Hypothalamus (tissue), 51 donors: ENCODE results near the gene ARL17B.
A peak's percentile ranks its signal among the peaks of the same experiment; 100 is the strongest.
"Not testable (repeated sequence)": the region's sequence is repeated elsewhere in the genome, so short reads cannot be mapped to it uniquely, and the experiment has no call there.

Source experiments
- DNase-seq, 51 donors: peaks; one replicate each; lab custom pipeline; 2025; lab: John Stamatoyannopoulos, UW

ARL17B gene

DNA sequence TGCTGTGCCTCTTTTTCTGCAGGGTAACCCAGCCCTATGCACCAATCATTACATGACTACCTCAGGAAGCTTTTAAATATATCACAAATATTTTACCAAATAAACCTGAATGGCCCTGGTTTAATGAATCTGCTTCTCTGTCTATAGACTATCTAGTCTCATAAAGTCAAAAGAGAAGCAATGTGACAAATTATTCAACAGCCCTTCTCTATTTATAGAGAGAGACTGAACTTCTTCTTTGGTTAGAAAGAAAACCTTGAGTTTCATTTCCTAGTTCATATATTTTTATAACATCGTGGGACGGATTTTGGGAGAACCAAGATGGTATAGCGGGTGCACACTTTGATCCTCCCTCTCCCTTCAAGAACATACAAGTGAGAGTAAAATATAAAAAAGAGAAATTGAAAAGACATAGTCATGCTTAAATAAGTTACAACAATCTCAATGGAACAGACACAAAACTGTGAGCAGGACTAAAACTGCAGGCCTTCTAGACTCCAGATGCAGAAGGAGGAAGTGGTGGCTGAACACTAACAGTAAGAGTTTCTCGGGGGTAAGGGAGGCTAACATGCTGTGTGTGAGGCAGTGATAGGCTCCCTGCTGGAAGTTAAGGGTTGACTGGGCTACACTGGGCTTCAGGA is 70.5 kb downstream of the ARL17B start:
- DNase-seq: peak in 2 of 51 donors; percentile 18 to 21

DNA sequence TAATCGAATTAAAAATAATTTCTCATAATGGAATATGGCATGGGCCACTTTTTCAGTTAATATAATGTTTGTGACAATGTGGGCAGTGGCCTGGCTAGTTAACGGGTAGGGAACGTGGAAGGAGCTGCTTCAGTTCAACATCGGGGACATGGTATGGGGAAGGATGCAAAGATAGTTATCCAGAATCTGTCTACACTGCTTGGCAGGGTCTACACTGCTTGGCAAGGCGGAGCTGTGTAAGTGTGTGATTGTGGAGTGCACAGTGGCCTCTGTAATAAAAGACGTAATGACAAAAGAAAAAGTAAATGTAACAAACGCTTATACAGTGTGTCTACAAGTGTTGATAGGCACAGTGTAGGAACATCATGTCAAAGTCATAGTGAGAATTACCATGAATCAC is 74.0 kb downstream of the ARL17B start:
- not testable (repeated sequence) for DNase-seq

DNA sequence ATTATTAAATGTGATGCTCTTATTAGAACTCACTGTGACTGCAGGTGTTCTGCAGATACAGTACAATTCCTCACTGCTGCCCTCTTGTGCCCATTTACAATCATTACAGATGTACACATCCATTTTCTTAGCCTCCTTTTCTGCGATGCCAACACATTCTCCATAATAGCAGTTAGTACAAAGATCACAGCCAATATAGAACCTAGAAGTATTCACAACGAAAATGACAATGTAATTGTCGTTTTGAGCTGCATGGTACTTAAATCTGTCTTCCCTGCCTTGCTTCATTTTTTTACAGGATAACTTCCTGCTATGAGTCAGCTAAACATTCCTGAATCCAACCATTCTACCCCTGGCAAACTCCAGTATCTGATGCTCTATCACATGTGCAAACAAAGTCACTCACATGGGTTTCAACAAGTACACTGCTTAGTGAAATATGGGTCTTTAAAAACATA is 74.8 kb downstream of the ARL17B start:
- peak in 27 of 51 donors; percentile 3 to 95 (median 31) for DNase-seq

DNA sequence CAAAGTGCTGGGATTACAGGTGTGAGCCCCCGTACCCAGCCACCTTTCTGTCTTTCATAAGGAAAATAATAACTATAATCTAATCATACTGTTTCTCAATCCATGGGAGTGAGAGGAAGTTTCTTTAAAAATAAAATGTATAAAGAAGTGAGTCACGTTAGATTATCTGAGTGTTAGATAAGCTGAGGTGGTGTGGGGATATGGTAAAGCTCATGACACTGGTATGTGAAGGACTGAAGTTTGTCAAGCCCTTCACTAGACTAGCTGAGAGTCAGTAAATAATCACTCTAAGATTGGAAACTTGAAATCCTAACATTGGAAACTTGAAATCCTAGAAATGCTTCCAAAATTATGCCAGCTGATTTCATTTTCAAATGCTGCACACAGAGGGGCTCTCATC is 76.1 kb downstream of the ARL17B start:
- DNase-seq: not testable (repeated sequence)

DNA sequence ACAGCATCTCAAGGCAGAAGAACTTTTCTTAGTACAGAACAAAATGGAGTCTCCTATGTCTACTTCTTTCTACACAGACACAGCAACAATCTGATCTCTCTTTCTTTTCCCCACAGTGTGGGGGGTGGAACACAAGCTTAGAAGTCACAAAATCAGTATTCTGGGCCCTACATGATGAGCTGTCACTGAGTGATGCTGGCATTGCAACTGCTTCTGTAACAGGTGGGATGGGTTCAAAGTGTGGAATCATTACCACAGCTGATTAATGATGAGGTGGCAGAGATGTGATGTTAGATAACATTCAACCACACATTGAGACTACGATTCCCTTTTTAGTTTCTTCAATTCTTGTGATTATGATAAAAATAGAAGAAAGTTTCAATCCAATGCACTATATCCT is 77.1 kb downstream of the ARL17B start:
- not testable (repeated sequence) for DNase-seq

DNA sequence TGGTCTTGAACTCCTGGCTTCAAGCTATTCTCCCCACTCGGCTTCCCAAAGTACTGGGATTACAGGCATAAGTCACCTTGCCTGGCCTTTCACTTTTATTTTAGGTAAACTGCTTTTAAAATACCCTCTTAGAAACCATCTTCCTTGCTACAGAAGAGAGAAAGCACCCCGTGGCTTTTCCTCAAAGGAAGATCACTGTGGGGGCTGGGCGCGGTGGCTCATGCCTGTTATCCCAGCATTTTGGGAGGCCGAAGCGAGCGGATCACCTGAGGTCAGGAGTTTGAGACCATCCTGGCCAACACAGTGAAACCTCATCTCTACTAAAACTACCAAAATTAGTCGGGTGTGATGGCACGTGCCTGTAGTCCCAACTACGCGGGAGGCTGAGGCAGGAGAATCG is 78.9 kb downstream of the ARL17B start:
- not testable (repeated sequence) for DNase-seq

DNA sequence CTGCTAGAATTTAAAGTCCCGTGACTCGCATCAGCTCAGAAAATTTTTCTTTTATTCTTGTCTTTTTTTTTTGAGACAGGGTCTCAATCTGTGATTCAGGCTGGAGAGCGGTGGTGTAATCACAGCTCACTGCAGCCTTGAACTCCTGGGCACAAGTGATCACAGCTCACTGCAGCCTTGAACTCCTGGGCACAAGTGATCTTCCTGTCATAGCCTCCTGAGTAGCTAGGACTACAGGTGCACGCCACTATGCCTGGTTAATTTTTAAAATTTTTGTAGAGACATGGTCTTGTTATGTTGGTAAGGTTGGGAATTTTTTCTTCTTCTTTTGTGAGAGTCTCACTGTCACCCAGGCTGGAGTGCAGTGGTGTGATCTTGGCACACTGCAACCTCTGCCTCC is 80.2 kb downstream of the ARL17B start:
- not testable (repeated sequence) for DNase-seq

DNA sequence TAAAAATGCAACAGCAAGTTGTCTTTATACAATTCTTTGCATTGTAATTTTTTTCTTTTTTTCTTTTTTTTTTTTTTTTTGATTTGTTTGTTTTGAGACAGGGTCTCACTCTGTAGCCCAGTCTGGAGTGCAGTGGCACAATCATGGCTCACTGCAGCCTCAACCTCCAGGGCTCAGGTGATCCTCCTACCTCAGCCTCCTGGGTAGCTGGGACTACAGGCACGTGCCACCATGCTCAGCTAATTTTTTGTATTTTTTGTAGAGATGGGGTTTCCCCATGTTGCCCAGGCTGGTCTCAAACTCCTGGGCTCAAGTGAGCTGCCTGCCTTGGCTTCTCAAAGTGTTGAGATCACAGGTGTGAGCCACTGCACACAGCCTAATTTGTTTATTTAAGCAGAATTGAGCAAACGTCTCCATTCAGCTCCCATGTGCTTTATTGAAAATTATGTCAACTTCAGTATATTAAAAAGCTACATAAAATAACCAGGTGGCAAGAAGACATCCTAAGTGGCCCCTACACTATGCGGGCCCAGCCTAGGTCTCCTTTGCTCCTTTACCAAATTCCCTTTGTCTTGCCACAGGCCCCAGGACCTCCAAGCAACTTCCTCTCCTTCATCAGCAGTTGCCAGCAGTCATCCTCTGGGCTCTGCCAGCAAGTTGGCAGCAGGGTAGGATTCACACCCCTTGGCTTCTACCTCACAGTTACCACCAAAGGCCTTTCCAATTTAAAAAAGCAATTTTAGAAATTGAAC is 84.7 kb downstream of the ARL17B start:
- DNase-seq: peak in 6 of 51 donors; percentile 16 to 35 (median 24)

DNA sequence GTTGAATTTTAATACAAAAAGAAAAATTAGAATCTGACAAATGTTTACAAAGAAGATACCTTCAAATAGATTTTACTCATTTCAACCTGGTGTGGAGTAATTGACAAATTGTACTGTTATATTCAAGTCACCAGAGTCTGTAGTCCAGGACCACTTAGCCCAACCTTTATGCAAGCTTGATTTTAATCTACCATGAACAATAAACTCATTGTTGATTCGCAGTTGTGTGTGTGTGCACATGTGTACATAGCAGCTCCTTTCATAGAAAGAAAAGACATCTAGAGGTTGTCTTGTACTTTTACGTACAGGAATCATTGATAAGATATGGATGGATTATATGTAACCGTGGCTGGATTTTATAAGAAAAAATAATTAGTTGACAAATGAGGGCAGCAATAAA is 87.3 kb downstream of the ARL17B start:
- no peak for DNase-seq

DNA sequence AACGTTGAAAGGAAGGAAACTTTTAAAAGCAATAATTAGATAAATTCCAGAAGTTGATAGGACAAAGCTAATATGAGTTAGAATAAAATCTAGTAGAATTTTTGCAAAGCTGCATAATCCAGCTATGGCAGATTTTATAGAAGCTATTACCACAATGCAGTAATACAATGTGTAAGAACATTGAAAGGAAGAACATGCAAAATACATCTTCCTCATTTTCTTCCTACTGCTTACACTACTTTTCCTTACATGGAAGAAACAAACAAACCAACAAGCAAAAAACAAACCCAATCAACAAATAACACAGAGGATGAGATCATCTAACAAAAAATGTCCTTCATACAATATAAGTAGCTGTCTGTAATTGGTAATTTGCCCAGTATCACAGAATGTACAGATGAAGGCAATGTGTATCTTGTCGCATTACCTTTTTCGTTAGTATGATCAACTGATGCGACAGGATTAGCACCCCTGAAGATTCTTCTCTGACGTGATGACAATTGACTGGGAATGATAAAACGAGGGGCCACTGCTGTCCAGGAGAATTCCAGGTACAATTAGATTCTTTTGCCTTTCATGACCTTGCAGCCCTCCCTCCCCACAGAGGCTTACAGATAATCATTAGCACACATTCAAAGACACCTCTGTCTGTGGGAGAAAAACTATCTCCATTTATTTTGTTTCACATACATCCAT is 87.9 kb downstream of the ARL17B start:
- no peak for DNase-seq

DNA sequence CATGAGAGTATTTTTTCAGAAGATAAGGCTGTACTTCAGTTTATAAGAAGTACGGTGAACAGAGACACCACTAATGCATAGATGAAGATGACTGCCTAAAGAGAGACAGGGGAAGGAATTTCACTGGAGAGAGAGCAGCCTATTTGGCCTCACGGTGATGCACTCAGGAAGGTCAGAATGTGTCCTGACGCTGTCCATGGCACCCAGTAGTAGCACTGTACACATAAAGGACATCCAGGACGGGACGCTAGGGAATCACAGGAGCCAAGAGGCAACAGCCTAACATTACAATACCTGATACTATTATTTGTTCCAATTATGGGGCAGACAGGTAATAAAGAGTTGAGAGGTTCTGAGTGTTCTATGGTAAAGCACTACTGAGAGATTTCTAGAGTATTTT is 91.5 kb downstream of the ARL17B start:
- no peak for DNase-seq

DNA sequence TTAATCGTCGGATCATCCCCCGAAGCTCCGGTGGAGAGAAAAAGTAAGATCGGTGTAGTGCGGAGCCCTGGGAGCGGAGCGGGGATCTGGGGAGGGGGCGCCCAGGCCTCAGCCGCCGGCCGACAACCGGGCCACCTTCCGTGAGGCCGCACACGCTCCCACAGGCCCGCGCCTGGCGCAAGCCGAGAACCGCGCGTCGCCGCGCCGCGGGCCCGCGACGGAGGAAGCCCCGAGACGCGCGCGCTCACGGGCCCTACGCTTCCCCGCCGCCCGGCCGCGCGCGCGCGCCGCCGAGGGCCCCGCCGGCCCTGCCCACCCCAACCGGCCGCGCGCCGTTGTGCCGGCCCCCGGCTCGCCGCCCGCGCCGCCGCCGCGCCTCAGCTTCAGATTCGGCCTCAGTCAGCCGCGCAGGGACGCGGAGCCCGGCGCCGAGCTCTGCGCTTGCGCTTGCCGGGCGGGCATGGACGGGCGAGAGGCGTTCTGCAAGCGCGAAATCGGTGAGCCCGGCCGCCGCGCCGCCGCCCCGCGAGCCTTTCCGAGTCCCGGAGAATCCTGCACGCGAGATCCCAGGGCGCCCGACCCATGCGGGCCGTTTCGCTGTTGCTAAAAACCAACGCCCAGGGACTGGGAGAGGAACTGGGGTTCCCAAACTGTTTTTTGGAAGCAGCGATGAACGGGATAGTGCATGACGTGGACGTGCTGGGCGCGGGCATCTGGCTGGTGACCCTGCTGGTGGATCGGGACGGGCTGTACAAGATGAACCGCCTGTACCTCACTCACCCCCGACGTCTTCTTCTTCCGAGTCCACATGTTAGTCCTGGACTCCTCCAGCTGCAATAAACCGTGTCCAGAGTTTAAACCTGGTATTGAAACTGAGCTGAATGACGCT is 94.7 kb downstream of the ARL17B start:
- DNase-seq: peak; percentile 39 to 94 (median 74)

DNA sequence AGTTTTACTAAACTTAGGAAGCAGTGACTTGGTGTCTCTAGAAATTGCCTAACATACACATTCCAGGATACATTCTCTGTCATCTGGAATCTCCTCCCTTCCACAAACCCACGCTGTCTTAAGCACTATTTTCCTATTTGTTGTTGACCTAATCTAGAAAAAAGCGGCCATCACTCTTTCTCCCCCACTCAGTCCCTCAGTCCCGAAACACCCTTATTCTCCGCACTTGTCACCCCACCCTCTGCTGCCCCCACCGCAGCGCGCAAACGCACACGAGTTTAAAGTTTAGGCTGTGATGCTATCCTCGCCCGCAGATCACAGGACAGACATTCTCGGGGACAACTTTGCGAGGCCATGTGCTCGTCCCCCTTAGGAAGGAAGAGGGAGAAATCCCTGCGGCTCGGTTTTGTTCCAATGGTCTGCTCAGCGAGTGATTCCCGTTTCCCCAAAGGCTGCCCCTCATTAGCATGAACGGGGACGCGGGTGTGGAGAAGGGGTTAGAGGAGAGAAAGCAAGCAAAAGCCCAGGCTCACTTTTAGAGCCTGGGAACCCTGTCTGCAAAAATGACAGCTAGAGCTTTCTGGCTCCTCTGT is 95.4 kb downstream of the ARL17B start:
- peak in 17 of 51 donors; percentile 12 to 79 (median 58) for DNase-seq

DNA sequence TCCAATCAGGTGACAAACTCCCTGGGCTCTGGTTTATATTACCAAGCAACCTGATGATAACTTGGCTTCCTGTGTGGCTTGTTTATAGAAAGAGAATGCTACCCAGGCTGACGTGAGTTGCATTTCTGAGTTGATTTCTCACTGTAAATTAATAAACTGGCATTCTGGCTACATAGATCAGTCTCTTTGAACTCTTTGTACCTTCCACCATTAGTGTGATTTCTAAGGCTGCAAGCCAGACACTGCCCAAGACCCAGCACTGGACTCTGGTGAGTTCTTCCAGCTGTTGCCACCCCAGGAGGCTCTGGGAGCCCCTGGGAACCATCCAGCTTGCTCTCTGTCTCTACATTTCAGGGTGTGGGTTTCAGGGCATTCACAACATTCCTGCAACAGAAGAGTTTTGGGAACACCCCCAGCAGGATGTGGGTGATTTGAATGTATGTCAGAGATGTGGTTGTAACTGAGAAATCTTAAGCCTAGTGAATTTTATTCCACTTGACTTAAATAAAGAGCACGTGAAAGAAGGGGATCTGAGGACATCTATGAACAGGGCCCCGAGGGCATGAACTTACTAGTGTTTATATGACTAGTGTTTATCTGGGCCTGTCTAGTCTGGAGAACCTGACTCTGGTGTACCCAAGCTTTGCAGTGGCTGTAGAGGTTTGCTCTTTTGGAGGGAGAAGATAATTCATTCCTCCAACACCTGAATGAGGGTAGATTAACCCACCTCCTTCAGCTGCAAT is 96.9 kb downstream of the ARL17B start:
- no peak for DNase-seq

DNA sequence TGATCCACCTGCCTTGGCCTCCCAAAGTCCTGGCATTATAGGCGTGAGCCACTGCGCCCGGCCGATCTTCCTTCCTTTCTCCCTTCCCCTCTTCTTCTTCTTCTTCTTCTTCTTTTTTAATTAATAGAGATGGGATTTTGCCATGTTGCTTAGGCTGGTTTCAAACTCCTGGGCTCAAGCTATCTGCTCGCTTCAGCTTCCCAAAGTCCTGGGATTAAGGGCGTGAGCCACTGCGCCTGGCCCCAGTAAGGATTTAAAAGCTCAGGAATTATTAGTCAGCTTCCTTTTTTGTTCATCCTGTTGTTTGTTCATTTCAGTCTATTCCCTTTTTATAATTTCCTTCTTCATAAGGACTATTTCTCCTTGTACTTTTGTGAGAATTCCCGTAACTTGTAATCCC is 99.3 kb downstream of the ARL17B start:
- DNase-seq: no peak

DNA sequence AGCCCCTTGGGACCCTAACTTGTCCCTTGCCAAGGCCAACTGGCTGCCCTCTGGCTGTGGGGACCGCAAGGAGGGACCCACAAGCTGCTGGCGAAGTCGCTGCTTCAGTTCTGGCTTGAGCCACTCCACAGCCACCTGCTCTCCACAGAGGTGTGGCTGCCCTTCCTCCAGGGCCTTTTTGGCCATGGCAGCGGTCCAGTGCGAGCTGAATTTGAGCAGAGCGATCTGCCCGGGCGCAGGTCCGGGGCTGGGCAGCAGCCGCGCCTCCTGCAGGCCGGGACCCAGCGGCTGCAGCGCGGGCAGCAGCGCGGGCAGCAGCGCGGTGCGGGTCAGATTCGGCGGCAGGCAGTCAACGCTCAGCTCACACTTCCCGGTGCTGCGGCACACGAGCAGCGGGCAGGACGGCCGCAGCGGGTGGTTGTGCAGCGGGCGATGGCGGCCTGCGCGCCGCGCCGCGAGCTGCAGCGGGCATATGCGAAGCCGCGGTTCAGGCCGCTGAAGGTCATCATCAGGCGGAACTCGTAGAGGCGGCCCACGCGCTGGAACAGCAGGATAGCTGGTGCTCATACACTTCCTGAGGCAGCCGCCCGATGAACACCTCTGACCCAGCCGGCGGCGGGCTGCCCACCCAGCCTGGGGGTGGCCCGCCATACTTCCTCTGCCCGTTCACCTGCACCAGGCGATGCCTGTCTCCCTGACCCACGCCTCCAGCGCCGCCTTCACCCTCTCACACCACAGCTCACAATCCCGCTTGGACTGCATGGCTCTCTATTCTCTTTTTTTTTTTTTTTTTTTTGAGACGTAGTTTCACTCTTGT is 101.5 kb downstream of the ARL17B start:
- peak in 9 of 51 donors; percentile 6 to 36 (median 27) for DNase-seq

DNA sequence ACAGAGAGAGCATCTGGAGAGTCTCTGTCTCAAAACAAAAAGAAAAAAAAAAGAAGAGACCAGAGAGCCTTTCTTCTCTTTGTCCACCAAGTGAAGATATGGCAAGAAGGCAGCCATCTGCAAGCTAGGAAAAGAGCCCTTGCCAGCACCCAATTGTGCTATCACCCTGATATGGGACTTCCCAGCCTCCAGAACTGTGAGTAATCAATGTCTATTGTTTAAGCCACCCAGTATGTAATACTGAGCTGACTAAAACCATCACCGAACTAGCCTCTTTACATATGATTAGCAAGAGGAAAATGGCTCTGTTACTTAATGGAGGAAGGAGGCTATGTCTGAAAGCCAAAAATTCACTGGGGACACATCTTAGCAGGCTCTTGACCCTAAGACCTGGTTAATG is 105.2 kb downstream of the ARL17B start:
- not testable (repeated sequence) for DNase-seq

DNA sequence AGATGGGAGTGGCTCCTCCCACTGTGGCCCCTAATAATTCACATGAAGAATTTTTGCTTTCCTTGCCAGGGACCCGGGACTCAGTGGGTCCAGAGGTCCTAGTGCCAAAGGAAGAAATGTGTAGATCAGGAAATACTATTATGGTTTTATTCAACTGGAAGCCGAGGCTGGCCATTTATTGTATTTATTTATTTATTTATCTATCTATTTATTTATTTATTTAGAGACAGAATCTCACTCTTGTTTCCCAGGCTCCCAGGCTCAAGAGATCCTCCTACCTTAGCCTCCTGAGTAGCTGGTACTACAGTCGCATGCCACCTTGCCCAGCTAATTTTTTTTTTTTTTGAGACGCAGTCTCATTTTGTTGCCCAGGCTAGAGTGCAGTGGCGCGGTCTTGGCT is 107.4 kb downstream of the ARL17B start:
- DNase-seq: not testable (repeated sequence)
